Common myeloid progenitor, CD34-positive (primary cell): Measurements from ENCODE around the gene SPINK13.
"Not testable (repeated sequence)": the region's sequence is repeated elsewhere in the genome, so short reads cannot be mapped to it uniquely, and the experiment has no call there.

Experiments
- CTCF ChIA-PET: fragments of 350-600 bp; sonication (Branson Sonifier 250); formaldehyde crosslinking; loops from one replicate; lab custom pipeline; 2021; ENCODE audit warnings: antibody characterized with exemption; lab: Charles Lee
- POLR2A ChIA-PET: fragments of 350-600 bp; sonication (Branson Sonifier 250); formaldehyde crosslinking; loops from one replicate; lab custom pipeline; 2021; ENCODE audit warnings: antibody characterized with exemption; lab: Charles Lee
- DNase-seq, 3 donors: peaks; one replicate each; pipeline versions ENCODE4 v3.0.0 to v3.0.0-alpha.2; 2013
- H3K27ac ChIP-seq, 2 experiments: 1 replicate in 1 of 2; 2 replicates in 1 of 2; pipeline ENCODE4 v1.7.0; 2013; ENCODE audit warnings: inconsistent platforms in 2 of 2, low read length in 2 of 2, mild to moderate bottlenecking in 2 of 2, low read depth in 1 of 2, moderate library complexity in 1 of 2; ENCODE audit not compliant: severe bottlenecking in 2 of 2, insufficient read depth in 1 of 2, poor library complexity in 1 of 2
- H3K27me3 ChIP-seq, 5 experiments: replicated peaks in 2 of 5; 1 replicate in 3 of 5; 2 replicates in 2 of 5; pipeline versions ENCODE4 v1.6.1 to v1.7.0; 2013; ENCODE audit warnings: low read length in 4 of 5, mild to moderate bottlenecking in 2 of 5, moderate library complexity in 2 of 5, inconsistent platforms in 1 of 5; ENCODE audit not compliant: insufficient read depth in 5 of 5, control insufficient read depth in 4 of 5
- H3K36me3 ChIP-seq, 4 experiments: 1 replicate in 2 of 4; 2 replicates in 2 of 4; pipeline versions ENCODE4 v1.6.1 to v1.7.0; 2013; ENCODE audit warnings: low read length in 3 of 4, control low read depth in 1 of 4, mild to moderate bottlenecking in 1 of 4; ENCODE audit not compliant: control insufficient read depth in 4 of 4, insufficient read depth in 4 of 4
- H3K4me1 ChIP-seq, 4 experiments: 1 replicate in 3 of 4; 2 replicates in 1 of 4; pipeline versions ENCODE4 v1.6.1 to v1.7.1; 2013; ENCODE audit warnings: low read length in 3 of 4, mild to moderate bottlenecking in 3 of 4, control low read depth in 1 of 4, inconsistent platforms in 1 of 4, moderate library complexity in 1 of 4; ENCODE audit not compliant: control insufficient read depth in 4 of 4, insufficient read depth in 4 of 4; ENCODE audit errors: control extremely low read depth in 1 of 4
- H3K4me3 ChIP-seq, 7 experiments: 1 replicate in 4 of 7; 2 replicates in 3 of 7; pipeline versions ENCODE4 v1.5.1 to v1.7.0; 2013; ENCODE audit warnings: mild to moderate bottlenecking in 7 of 7, low read length in 6 of 7, moderate library complexity in 6 of 7, inconsistent platforms in 2 of 7, low read depth in 2 of 7, control low read depth in 1 of 7; ENCODE audit not compliant: insufficient read depth in 4 of 7, control insufficient read depth in 1 of 7; ENCODE audit errors: extremely low read depth in 1 of 7
- H3K9me3 ChIP-seq, 5 experiments: 1 replicate in 4 of 5; 2 replicates in 1 of 5; pipeline versions ENCODE4 v1.6.1 to v1.7.1; 2013; ENCODE audit warnings: low read length in 4 of 5, mild to moderate bottlenecking in 2 of 5, inconsistent platforms in 1 of 5, low read depth in 1 of 5, moderate library complexity in 1 of 5; ENCODE audit not compliant: control insufficient read depth in 4 of 5, insufficient read depth in 2 of 5; ENCODE audit errors: control extremely low read depth in 1 of 5
- WGBS: methylation state at CpG from one replicate; pipeline ENCODE4 v1.1.5; 2013; ENCODE audit not compliant: insufficient coverage; 5-methylcytosine and 5-hydroxymethylcytosine counted together

SPINK13 gene

GRCh38 chr5:148311484-148311883, 42.9 kb downstream of the SPINK13 start:
- ChIA-PET CTCF (no interaction called here), POLR2A (no interaction called here)
- H3K4me3 ChIP-seq, result no peak overlapping the region
- no peak for DNase-seq
- 100% methylated on average over 1 of the region's 3 CpGs for WGBS
- peaks cover 0 to 8% (median 0%) of the 10 kb centered on the region in 5 experiments for H3K9me3 ChIP-seq
- no peak overlapping the region for H3K27ac ChIP-seq
- H3K4me1 ChIP-seq, result no peaks in the 10 kb centered on the region
- H3K27me3 ChIP-seq, result no peaks in the 10 kb centered on the region
- H3K36me3 ChIP-seq, result no peaks in the 10 kb centered on the region

- ChIA-PET POLR2A (no interaction called here), CTCF (interaction anchor here (1.1 kb wide), 1 partner anchor 62 kb away, joined by 3 read pairs; no protein-coding TSS in a partner anchor)
- no peaks in the 10 kb centered on the region for H3K27me3 ChIP-seq
- no peak for DNase-seq
- no peaks in the 10 kb centered on the region for H3K36me3 ChIP-seq
- no peak within 1 kb of the TSS for H3K27ac ChIP-seq
- no peaks in the 10 kb centered on the region for H3K4me1 ChIP-seq
- H3K4me3 ChIP-seq, result no peak within 1 kb of the TSS
- 79% methylated on average over 3 of the region's 3 CpGs for WGBS
- H3K9me3 ChIP-seq, result peaks cover 0 to 8% (median 0%) of the 10 kb centered on the region in 5 experiments
These were observed 43.6 kb downstream of the SPINK13 start, which contains the start of gene SPINK7 for GRCh38 chr5:148312153-148312552. Gene SPINK7 (plus strand): TSS chr5:148312423. CDS start chr5:148312484, 61 bp downstream.

- no peaks in the 10 kb centered on the region for H3K4me1 ChIP-seq
- H3K27ac ChIP-seq, result no peak overlapping the region
- POLR2A ChIA-PET, result interaction anchor here (0.8 kb wide), 1 partner anchor 21 kb away, joined by 3 read pairs; no protein-coding TSS in a partner anchor
- H3K36me3 ChIP-seq, result no peaks in the 10 kb centered on the region
- peaks cover 0 to 1% (median 0%) of the 10 kb centered on the region in 5 experiments for H3K9me3 ChIP-seq
- DNase-seq, result peak in 1 of 3 donors; percentile 2
- no peaks in the 10 kb centered on the region for H3K27me3 ChIP-seq
- WGBS, result 100% methylated on average over 1 of the region's 2 CpGs
- no peak overlapping the region for H3K4me3 ChIP-seq
- CTCF ChIA-PET, result interaction anchor here (1.0 to 1.9 kb wide), 3 partner anchors 11 to 61 kb away, joined by 3 to 7 read pairs (median 3); no protein-coding TSS in a partner anchor
These were observed 45.6 kb downstream of the SPINK13 start for GRCh38 chr5:148314187-148314586.

GRCh38 chr5:148314731-148315130, 46.1 kb downstream of the SPINK13 start:
- DNase-seq, result no peak
- H3K27me3 ChIP-seq, result no peaks in the 10 kb centered on the region
- POLR2A ChIA-PET, result interaction anchor here (0.8 kb wide), 1 partner anchor 20 kb away, joined by 3 read pairs; no protein-coding TSS in a partner anchor
- H3K9me3 ChIP-seq, result peaks cover 0 to 1% (median 0%) of the 10 kb centered on the region in 5 experiments
- no peak overlapping the region for H3K27ac ChIP-seq
- CTCF ChIA-PET, result interaction anchor here (1.0 to 1.9 kb wide), 2 partner anchors 24 to 60 kb away, joined by 3 to 7 read pairs; no protein-coding TSS in a partner anchor
- H3K4me1 ChIP-seq, result no peaks in the 10 kb centered on the region
- 93% methylated on average over 2 of the region's 4 CpGs for WGBS
- no peaks in the 10 kb centered on the region for H3K36me3 ChIP-seq
- H3K4me3 ChIP-seq, result no peak overlapping the region

GRCh38 chr5:148320011-148320963, 51.7 kb downstream of the SPINK13 start:
- H3K9me3 ChIP-seq, POLR2A ChIA-PET, CTCF ChIA-PET, H3K27ac ChIP-seq, H3K27me3 ChIP-seq, H3K36me3 ChIP-seq, H3K4me1 ChIP-seq: not testable (repeated sequence)
- WGBS, result 59% methylated on average over 18 of the region's 42 CpGs
- peak overlapping the region in 5 of 7 experiments; percentile 23 to 70 (median 54) for H3K4me3 ChIP-seq
- peak in 2 of 3 donors; percentile 2 to 4 for DNase-seq

GRCh38 chr5:148333262-148333849, 64.8 kb downstream of the SPINK13 start:
- H3K4me3 ChIP-seq, result no peak overlapping the region
- whole genome bisulfite sequencing, result 90% methylated on average over 4 of the region's 4 CpGs
- H3K27ac ChIP-seq, result no peak overlapping the region
- H3K27me3 ChIP-seq, result no peaks in the 10 kb centered on the region
- H3K36me3 ChIP-seq, result no peaks in the 10 kb centered on the region
- DNase-seq, result no peak
- H3K4me1 ChIP-seq, result no peaks in the 10 kb centered on the region
- no peaks in the 10 kb centered on the region for H3K9me3 ChIP-seq
- POLR2A ChIA-PET, result no interaction called here
- CTCF ChIA-PET, result no interaction called here
